GM21526 (cell line): ENCODE measurements around the gene KIF20B.

Experiments
- ATAC-seq: cut with Tn5 transposase; IDR thresholded peaks from one replicate; pipeline ENCODE4 v1.9.1; 2021; ENCODE audit warnings: moderate library complexity; ENCODE audit not compliant: unreplicated experiment, low FRiP score

Gene KIF20B

GRCh38 chr10:89701242-89702120, at the start of gene KIF20B:
KIF20B (plus strand) TSS chr10:89701590; CDS start chr10:89705295, 3,705 bp downstream.
- peak; percentile 95 for ATAC-seq

GRCh38 chr10:89651916-89652573, 49.3 kb upstream of the KIF20B start:
- no peak for ATAC-seq

GRCh38 chr10:89652806-89653370, 48.5 kb upstream of the KIF20B start:
- no peak for ATAC-seq

- no peak for ATAC-seq
Observed at GRCh38 chr10:89653410-89653869, 48.0 kb upstream of the KIF20B start.

GRCh38 chr10:89655722-89656121, 45.7 kb upstream of the KIF20B start:
- no peak for ATAC-seq

- no peak for ATAC-seq
Observed at GRCh38 chr10:89657302-89657701, 44.1 kb upstream of the KIF20B start.

- no peak for ATAC-seq
Observed at GRCh38 chr10:89659143-89660131, 42.0 kb upstream of the KIF20B start.

- no peak for ATAC-seq
Observed at GRCh38 chr10:89662596-89662995, 38.8 kb upstream of the KIF20B start.

GRCh38 chr10:89663144-89663543, 38.2 kb upstream of the KIF20B start:
- no peak for ATAC-seq

GRCh38 chr10:89664203-89664602, 37.2 kb upstream of the KIF20B start:
- ATAC-seq = no peak

- no peak for ATAC-seq
Observed at GRCh38 chr10:89665302-89665701, 36.1 kb upstream of the KIF20B start.

- ATAC-seq = no peak
Observed at GRCh38 chr10:89666138-89666537, 35.3 kb upstream of the KIF20B start.

GRCh38 chr10:89668386-89669071, 32.9 kb upstream of the KIF20B start:
- ATAC-seq = no peak

- ATAC-seq = no peak
Observed at GRCh38 chr10:89669985-89670384, 31.4 kb upstream of the KIF20B start.

GRCh38 chr10:89670926-89671325, 30.5 kb upstream of the KIF20B start:
- ATAC-seq = no peak

- no peak for ATAC-seq
Observed at GRCh38 chr10:89677341-89677740, 24.0 kb upstream of the KIF20B start.

- ATAC-seq = no peak
Observed at GRCh38 chr10:89679986-89680385, 21.4 kb upstream of the KIF20B start.

GRCh38 chr10:89683883-89684282, 17.5 kb upstream of the KIF20B start:
- ATAC-seq = no peak

- no peak for ATAC-seq
Observed at GRCh38 chr10:89684604-89685003, 16.8 kb upstream of the KIF20B start.

GRCh38 chr10:89685936-89686335, 15.5 kb upstream of the KIF20B start:
- no peak for ATAC-seq
